ENCODE measurements around the gene ZFPL1.

ZFPL1 gene

GRCh38 chr11:65095974-65096806 is 12.2 kb downstream of the ZFPL1 start, which contains the start of gene VPS51:
VPS51 (plus strand) TSS chr11:65096214; CDS start chr11:65096251, 37 bp downstream.
- peak; percentile 74 for DNase-seq (ENCODE audit: low read depth)

- DNase-seq (ENCODE audit: low read depth): no peak
These were observed 12.9 kb downstream of the ZFPL1 start for GRCh38 chr11:65096926-65097325.

GRCh38 chr11:65100674-65101350 is 16.8 kb downstream of the ZFPL1 start:
- DNase-seq (ENCODE audit: low read depth): no peak

- DNase-seq (ENCODE audit: low read depth): no peak
These were observed 18.4 kb downstream of the ZFPL1 start for GRCh38 chr11:65102142-65103095.

GRCh38 chr11:65103476-65103875 is 19.5 kb downstream of the ZFPL1 start:
- DNase-seq (ENCODE audit: low read depth): no peak

GRCh38 chr11:65104628-65105027 is 20.6 kb downstream of the ZFPL1 start:
- no peak for DNase-seq (ENCODE audit: low read depth)

- DNase-seq (ENCODE audit: low read depth): no peak
These were observed 23.1 kb downstream of the ZFPL1 start for GRCh38 chr11:65107078-65107477.

- no peak for DNase-seq (ENCODE audit: low read depth)
These were observed 23.9 kb downstream of the ZFPL1 start for GRCh38 chr11:65107751-65108468.

GRCh38 chr11:65108469-65109123 is 24.6 kb downstream of the ZFPL1 start:
- DNase-seq (ENCODE audit: low read depth): no peak

GRCh38 chr11:65109231-65110198 is 25.5 kb downstream of the ZFPL1 start:
- DNase-seq (ENCODE audit: low read depth): no peak

- DNase-seq (ENCODE audit: low read depth): peak; percentile 88
These were observed 26.4 kb downstream of the ZFPL1 start for GRCh38 chr11:65110354-65110861.

- DNase-seq (ENCODE audit: low read depth): no peak
These were observed 27.2 kb downstream of the ZFPL1 start for GRCh38 chr11:65111159-65111743.

GRCh38 chr11:65111744-65112545 is 27.9 kb downstream of the ZFPL1 start, which contains the start of gene TM7SF2:
TM7SF2 (plus strand) TSS chr11:65111872; CDS start chr11:65112016, 144 bp downstream.
- peak; percentile 90 for DNase-seq (ENCODE audit: low read depth)

GRCh38 chr11:65112546-65113360 is 28.7 kb downstream of the ZFPL1 start:
- peak; percentile 71 for DNase-seq (ENCODE audit: low read depth)

- DNase-seq (ENCODE audit: low read depth): no peak
These were observed 29.3 kb downstream of the ZFPL1 start for GRCh38 chr11:65113361-65113756.

GRCh38 chr11:65113839-65114238 is 29.8 kb downstream of the ZFPL1 start:
- no peak for DNase-seq (ENCODE audit: low read depth)

GRCh38 chr11:65114538-65115171 is 30.6 kb downstream of the ZFPL1 start:
- DNase-seq (ENCODE audit: low read depth): no peak

Measured in activated T-helper 1 cell treated with Interleukin-2 at 50 U/mL for 16 hours (primary cell).